Measurements from ENCODE around the gene TK1.

DNA sequence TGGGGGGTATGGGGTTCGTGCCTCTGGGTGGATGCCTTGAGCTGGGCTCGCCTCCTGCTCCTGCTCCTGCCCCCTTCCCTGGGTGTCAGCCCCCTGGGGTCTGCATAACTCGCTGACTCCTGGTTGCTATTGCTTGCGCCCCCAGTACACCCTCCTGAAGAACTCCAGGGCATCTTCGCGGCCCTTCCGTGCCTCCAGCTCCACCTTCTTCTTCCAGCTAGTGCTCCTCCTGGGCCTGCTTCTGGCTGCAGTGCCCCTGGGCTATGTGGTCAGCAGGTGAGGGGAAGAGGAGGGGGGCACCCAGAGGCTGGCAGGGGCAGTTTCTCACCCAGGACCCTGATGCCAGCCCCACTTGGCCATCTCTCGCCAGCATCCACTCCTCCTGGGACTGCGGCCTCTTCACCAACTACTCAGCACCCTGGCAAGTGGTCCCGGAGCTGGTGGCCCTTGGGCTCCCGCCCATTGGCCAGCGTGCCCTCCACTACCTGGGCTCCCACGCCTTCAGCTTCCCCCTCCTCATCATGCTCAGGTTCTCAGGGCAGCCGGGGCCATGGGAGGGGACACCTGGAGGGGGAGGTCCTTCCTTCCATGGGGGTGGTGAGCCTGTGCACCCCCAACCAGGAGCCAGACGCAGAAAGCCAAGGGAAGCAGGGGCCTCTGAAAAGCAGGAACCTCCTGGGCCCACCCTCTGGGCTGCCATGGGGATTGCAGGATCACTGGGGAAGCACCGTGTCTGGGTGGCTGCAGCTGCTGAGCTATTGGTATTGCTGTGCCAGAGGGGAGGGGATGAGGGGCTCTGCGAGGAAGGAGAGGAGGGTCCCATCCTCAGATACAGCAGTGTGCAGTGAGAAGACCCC lies 48.4 kb downstream of the TK1 start:
- no peak for TF ChIP-seq EZH2 (IDR thresholded peaks at IDR 0.05; ENCODE audit: borderline replicate concordance, insufficient read depth, low read depth, low read length, poor library complexity, severe bottlenecking)
- TF ChIP-seq, protein P1, sequence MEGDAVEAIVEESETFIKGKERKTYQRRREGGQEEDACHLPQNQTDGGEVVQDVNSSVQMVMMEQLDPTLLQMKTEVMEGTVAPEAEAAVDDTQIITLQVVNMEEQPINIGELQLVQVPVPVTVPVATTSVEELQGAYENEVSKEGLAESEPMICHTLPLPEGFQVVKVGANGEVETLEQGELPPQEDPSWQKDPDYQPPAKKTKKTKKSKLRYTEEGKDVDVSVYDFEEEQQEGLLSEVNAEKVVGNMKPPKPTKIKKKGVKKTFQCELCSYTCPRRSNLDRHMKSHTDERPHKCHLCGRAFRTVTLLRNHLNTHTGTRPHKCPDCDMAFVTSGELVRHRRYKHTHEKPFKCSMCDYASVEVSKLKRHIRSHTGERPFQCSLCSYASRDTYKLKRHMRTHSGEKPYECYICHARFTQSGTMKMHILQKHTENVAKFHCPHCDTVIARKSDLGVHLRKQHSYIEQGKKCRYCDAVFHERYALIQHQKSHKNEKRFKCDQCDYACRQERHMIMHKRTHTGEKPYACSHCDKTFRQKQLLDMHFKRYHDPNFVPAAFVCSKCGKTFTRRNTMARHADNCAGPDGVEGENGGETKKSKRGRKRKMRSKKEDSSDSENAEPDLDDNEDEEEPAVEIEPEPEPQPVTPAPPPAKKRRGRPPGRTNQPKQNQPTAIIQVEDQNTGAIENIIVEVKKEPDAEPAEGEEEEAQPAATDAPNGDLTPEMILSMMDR (IDR thresholded peaks at IDR 0.05) = no peak
